GM23338 (cell line): ENCODE data around the gene SERAC1.

ENCODE experiments used
- EZH2 ChIP-seq: fragments of 200-600 bp; sonication (generic); IDR thresholded peaks from one replicate; pipeline ENCODE4 v1.8.0; 2017; ENCODE audit warnings: antibody characterized with exemption, mild to moderate bottlenecking, low read depth; ENCODE audit not compliant: unreplicated experiment
- JUNB ChIP-seq: IDR thresholded peaks from one replicate; pipeline ENCODE4 v1.6.1; 2016; ENCODE audit warnings: antibody characterized with exemption; ENCODE audit not compliant: unreplicated experiment
- POLR2AphosphoS5 ChIP-seq: IDR thresholded peaks from 2 replicates; pipeline ENCODE4 v1.6.1; 2016; ENCODE audit warnings: antibody characterized with exemption, low read depth
- TF ChIP-seq, protein P1 (sequence below), 2 experiments: fragments of 200-600 bp in 1 of 2; sonication (generic) in 1 of 2; conservative IDR thresholded peaks; 2 replicates each; pipeline versions ENCODE4 v1.5.1 to v1.6.1; 2016 to 2017; ENCODE audit warnings: antibody characterized with exemption in 2 of 2, low read depth in 2 of 2, mild to moderate bottlenecking in 2 of 2, moderate library complexity in 1 of 2
- TF ChIP-seq, protein P2 (sequence below): IDR thresholded peaks from one replicate; pipeline ENCODE4 v1.6.1; 2018; ENCODE audit warnings: antibody characterized with exemption; ENCODE audit not compliant: unreplicated experiment

DNA sequence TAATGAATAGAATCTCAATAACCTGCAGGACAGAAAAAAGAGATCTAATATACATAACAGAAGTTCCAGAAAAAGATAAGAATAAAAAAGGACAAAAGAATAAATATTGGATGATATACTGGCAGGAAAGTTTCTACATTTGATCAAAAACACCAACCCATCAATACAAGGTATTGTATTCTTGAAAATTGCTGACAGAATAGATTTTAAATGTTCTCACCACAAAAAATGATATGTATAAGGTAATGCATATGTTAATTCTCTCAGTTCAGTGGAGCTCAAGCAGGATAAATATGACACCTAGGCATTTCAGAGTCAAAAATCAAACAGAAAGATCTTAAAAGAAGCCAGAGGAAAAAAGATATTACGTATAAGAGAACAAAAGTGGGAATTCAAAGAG lies 43.8 kb downstream of the SERAC1 start:
- TF ChIP-seq EZH2 (no peak), JUNB (no peak), POLR2AphosphoS5 (no peak)
- TF ChIP-seq, protein P1, sequence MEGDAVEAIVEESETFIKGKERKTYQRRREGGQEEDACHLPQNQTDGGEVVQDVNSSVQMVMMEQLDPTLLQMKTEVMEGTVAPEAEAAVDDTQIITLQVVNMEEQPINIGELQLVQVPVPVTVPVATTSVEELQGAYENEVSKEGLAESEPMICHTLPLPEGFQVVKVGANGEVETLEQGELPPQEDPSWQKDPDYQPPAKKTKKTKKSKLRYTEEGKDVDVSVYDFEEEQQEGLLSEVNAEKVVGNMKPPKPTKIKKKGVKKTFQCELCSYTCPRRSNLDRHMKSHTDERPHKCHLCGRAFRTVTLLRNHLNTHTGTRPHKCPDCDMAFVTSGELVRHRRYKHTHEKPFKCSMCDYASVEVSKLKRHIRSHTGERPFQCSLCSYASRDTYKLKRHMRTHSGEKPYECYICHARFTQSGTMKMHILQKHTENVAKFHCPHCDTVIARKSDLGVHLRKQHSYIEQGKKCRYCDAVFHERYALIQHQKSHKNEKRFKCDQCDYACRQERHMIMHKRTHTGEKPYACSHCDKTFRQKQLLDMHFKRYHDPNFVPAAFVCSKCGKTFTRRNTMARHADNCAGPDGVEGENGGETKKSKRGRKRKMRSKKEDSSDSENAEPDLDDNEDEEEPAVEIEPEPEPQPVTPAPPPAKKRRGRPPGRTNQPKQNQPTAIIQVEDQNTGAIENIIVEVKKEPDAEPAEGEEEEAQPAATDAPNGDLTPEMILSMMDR (conservative IDR thresholded peaks at IDR 0.05; ENCODE audit: low read depth in 2 of 2) = no peak
- TF ChIP-seq, protein P2, sequence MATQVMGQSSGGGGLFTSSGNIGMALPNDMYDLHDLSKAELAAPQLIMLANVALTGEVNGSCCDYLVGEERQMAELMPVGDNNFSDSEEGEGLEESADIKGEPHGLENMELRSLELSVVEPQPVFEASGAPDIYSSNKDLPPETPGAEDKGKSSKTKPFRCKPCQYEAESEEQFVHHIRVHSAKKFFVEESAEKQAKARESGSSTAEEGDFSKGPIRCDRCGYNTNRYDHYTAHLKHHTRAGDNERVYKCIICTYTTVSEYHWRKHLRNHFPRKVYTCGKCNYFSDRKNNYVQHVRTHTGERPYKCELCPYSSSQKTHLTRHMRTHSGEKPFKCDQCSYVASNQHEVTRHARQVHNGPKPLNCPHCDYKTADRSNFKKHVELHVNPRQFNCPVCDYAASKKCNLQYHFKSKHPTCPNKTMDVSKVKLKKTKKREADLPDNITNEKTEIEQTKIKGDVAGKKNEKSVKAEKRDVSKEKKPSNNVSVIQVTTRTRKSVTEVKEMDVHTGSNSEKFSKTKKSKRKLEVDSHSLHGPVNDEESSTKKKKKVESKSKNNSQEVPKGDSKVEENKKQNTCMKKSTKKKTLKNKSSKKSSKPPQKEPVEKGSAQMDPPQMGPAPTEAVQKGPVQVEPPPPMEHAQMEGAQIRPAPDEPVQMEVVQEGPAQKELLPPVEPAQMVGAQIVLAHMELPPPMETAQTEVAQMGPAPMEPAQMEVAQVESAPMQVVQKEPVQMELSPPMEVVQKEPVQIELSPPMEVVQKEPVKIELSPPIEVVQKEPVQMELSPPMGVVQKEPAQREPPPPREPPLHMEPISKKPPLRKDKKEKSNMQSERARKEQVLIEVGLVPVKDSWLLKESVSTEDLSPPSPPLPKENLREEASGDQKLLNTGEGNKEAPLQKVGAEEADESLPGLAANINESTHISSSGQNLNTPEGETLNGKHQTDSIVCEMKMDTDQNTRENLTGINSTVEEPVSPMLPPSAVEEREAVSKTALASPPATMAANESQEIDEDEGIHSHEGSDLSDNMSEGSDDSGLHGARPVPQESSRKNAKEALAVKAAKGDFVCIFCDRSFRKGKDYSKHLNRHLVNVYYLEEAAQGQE = no peak
